GM18870 (cell line): ENCODE data around the gene TNFAIP8L2.

Experiments
- ATAC-seq: cut with Tn5 transposase; IDR thresholded peaks from one replicate; pipeline ENCODE4 v1.9.1; 2021; ENCODE audit warnings: moderate library complexity; ENCODE audit not compliant: unreplicated experiment

TNFAIP8L2 gene

DNA sequence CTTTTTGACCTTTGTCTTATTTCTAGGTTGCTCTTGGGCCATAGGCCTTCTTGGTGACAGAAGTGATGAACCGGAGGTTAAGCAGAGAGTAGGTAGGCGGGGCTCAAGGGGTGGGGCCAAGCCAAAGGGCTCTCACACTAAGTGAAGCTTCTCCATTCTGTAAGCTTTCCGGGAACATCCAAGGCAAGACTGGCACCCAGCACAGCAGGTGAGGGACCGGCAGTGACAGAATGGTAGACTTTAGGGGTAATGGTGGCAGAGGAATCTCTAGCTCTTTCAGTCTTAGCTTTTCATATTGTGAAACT, at the start of gene TNFAIP8L2:
Gene TNFAIP8L2 (plus strand): TSS at position 135 of the 305 bp plus-strand sequence. CDS start 2,049 bp downstream, outside the sequence.
- ATAC-seq = no peak

DNA sequence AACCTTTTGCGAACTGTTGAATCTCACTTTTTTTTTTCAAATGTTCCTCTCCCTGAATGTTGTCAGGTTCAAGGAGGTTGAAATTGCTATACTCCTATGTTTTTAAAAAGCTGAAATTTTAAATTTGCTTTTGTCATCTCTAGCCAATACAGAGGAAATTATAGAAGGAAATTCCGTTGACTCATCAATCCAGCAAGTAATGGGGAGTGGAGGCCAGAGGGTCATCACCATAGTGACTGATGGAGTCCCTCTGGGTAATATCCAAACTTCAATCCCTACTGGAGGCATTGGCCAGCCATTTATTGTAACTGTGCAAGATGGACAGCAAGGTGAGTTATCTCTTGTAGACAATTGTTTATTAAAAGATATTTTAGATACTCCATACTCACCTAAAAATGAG, 49.6 kb upstream of the TNFAIP8L2 start:
- ATAC-seq = no peak

DNA sequence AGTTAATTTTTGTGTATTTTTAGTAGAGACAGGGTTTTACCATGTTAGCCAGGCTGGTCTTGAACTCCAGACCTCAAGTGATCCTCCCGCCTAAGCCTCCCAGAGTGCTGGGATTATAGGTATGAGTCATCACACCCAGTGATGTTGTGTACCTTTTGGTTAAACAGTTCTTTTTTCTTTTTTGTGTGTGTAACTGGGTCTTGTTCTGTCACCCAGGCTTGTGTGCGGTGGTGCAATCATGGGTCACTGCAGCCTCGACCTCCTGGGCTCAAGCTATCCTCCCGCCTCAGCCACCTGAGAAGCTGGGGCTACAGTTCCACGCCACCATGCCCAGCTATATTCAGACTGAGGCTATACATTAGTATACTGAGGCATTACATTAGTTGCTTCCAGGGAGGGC, 48.1 kb upstream of the TNFAIP8L2 start:
- ATAC-seq = no peak

DNA sequence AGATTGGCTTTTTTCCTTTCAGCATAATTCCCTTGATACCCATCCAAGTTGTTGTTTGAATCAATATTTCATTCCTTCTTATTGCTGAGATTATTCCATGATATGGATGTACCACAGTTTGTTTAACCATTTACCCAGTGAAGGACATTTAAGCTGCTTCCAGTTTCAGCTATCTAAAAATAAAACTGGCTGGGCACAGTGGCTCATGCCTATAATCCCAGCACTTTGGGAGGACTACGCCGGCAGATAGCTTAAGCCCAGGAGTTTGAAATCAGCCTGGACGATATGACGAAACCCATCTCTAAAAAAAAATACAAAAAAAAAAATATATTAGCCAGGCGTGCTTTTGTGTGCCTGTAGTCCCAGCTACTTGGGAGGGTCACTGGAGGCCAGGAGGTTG, 42.6 kb upstream of the TNFAIP8L2 start:
- ATAC-seq = no peak

DNA sequence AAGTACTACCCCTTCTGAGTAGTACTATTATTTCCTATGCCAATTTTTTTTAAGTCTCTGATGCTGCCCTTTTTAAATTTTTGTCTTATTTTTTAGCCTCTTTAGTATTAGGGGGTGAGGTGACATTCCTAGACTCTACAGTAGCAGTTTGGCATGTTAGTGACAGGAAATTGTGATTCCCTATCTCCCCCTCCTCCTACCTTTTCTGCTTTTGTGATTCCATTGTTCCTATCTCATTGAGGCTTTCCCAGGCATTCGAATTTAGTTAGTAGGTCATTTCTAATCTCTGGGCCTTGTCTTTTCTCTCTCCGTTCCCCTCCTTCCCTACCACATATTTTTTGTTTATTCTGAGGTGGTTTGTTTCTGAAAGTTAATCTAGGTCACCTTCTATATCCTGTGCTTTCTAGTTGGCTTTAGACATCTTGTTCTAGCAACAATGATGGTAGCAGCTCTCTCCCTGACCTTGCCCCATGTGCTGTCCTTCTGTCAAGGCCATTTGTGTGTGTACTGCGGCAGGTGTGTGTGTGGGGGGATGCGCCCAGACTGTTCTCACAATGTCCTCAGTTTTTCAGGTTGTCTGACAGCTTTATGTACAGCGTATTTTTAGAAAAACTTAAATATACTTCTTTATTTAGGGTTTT, 31.6 kb upstream of the TNFAIP8L2 start:
- no peak for ATAC-seq

DNA sequence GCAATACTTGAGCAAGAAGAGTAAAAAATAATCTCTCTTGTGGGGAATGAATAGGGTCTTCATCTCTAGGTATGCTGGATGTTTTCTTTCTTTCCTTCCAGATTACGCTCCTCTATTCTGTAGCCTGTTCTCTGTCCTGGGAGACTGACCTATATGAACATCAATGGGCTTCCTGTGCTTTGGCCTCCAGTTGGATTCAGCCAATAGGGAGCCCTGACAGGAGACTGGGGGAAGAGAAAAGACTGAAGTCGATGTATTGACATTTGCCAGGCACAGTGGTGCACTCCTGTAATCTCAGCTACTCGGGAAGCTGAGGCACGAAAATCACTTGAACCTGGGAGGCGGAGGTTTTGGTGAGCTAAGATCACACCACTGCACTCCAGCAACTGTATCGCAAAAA, 27.6 kb upstream of the TNFAIP8L2 start:
- ATAC-seq = no peak

DNA sequence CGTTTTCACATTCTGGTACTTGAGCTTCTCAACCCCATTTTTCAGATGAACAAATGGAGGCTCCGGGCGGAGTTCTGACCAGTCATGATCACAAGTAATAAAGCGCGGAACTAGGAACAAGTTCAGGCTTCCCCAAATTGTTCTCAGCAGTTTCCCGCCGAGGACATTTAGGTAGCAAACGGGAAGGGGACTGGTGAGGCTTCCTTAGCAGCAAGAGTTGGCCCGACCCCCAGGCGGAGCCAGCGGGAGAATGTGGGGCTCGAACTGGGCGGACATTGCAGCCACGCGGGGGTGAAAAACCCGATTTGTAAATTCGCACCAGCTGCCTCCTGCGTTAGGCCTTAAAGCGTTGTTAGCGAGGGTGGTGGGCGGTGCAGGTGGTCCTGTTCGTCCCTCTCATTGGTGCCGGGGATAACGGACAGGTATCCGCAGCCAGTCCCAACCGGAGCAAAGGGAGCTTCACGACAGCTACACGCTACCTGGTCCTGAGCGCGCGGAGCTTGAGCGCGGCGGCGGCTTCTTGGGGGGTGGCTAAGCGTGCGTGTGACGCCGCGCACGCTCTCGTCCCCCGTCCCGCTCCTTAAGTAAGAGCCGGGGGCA, 25.4 kb upstream of the TNFAIP8L2 start:
- ATAC-seq = no peak

DNA sequence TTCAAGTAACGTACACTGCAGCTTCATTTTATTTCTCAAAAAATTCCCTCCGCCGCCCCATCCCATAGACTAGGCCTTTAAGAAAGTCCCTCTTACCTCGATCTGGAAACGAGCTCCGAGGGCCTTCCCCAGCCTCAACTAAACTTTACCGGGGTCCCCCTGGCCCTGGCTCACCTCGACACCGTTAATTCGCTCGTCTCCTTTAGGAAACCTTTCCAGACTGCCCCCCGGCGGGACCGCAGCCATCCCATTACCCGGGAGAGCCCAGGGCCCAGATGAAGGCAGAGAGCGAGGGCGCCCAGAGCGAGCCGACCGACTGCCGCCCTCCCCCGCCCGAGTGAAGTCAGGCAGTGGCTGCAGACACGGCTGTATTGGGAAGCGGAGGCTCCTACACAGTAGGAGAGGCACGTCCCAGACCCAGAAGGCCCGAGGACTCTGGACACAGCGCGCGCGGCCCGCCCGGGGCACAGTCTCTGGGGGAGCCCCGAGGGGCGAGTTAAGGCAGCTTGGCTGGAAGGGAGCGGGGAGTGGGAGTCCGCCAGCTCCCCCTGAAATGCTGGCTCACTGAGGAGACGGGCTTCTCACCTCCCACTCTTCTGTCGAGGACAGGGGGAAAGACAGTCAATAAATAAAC, 24.6 kb upstream of the TNFAIP8L2 start:
- ATAC-seq = no peak

DNA sequence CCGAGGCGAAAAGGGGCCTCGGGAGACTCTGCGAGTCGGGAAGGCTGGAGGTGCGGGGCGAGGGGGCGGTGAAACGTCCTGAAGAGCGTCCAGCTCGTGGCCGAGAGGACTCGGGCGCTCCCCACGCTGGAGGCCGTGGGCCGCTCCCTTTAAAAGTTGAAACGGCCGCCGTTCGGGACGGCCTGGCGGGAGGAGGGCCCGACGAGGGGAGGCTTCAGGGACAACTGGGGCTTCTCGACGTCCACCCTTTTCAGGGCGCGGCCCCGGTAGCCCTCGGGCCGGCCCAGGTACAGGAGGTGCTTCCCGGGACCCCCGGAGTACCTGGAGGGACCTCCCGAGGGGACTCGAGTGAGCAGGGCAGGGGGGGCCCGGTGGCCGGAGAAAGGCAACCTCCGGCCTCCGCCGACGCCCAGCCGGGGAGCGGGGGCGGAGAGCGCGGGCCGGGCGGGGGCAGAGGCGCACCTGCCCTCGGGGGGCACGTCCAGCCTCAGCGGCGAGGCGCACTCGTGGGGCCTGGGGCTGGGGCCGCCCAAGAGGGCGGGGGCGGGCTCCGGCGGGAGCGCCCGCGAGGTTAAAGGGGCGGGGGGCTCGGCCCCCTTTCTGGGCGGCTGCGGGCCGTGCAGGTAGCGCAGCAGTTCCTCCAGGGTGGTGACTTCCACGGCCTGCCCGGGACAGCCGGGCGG, 24.0 kb upstream of the TNFAIP8L2 start:
- ATAC-seq = no peak

DNA sequence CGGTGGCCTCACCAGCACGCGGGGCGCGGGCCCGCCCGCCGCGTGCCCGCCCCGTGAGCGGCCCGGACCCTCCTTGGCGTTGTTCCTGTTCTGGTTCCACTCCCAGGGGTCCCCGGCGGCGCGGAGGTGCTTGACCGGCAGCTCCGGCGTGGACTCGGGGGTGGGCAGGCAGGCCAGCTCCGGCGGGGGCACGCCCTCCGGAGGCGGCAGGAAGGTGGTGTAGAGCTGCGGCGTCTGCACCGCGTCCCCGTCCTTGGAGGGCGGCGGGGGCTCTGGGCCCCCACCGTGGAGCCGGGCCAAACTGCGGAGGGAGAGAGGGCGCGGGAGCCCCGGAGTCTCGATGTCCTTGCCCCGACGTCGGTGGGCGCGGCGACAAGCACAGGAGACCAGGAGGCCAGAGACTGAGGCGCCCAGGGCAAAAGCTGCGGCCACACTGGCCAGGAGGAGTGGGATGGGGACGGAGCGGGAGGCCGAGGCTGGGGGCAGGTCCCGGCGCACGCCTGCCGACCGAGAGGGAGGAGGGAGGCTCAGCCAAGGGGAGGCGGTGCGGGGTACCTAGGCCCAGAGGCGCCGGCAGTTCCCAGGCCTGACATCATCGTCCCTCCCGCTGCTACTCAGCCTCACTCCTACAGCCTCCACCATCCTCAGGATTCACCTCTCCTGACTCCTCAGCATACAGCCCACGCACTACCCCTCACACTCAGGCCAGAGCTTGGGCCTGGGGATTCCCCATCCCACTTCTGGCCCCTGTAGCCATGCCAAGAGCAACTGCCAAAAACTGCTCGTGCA, 23.2 kb upstream of the TNFAIP8L2 start:
- ATAC-seq = no peak

DNA sequence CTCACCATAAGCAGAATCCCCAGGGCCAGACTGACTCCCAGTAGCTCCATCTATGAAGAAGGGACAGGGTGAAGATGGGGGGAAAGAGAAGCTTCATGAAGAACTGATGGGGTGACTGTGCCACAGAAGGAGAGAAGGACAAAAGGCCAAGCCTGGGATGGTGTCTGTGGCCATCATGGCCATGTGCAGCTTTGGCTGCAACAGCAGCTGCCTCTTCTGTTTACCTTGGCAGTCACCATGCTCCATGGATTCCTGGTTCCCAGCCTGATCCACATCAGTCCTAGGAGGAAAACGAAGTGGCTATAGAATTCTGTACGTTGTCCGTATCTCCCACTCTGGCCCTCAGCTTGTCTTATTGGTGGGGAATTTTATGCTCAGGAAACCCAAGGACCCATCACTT, 22.1 kb upstream of the TNFAIP8L2 start:
- ATAC-seq = no peak

DNA sequence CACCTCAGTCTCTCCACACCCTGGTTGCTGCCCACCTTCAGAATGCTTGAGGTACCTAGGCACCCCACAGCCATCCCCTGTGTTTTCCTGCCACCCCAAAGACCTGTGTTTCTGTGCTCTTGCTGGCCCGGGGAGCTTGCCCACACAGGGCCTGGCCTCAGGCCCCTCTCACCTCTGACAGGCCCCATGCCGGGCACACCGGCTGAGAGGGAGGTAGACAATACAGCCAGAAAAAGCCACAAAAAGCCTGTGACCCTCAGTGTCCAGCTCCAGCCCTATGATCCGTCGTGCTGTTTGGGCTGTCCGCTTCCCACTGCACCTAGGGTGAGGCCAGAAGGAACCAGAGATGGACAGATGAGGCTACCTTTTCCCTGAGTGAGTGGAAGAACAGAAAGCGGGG, 21.5 kb upstream of the TNFAIP8L2 start:
- no peak for ATAC-seq

DNA sequence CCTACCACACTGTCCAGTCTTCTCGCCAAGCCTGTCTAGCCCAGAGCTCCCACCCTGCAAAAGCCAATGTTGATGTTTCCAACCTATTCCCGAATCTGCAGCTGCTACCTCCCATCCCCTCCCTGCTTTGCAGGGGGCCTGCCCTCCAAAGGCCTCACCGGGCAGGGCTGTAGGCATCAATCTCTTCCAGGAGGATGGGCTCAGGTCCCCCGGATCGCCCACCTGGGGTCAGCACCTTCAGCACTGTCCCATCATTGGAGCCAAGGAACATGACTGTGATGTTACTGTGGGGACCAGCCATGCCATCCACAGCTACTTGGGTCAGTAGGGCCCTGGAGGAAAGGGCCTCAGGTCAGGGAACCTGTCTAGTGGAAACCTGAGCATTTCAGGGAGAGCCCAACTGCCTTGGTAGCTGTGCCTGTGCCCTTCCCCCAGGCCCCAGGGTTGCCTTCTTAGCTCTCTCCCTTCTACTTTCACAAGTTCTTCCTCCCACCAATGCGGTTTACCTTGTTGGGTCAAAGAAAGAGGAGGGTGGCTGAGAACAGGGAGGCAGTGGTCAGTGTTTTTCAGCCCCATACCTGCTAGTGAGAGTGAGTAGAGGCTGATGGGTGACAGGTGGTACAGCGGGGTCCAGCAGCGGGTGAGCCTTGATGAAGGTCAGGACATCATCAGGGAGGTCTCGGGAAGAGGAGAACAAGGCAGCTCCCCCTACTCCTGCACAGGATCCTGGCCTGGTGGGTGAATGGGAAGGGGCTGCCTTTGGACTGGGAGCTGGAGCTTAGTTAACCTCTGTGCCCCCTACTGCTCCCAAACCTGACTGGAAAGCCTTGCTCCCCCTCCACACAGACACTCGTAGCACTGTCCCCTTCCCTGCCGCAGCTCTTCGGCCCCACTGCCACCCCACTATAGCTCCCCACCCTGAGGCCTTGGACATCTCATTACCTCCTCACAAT, 20.7 kb upstream of the TNFAIP8L2 start:
- no peak for ATAC-seq

DNA sequence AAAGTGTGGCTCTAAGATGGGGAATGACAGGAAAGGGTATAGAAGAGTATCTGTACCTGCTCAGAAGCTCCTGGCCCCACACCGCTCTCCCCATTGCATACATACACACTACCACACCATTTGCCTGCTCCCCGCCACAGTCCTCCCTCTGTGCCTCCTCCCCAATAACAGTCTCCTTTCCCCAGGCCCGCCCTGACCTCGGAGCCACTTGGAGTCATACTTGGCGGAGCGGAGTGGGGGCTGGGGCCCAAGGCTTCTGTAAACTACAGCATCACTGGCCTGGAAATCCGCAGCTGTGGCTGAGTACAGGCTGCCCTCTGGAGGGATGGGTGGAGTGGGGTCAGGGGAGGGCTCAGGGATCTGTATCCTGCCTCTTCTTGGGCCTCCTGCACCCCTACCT, 18.7 kb upstream of the TNFAIP8L2 start:
- ATAC-seq = no peak

DNA sequence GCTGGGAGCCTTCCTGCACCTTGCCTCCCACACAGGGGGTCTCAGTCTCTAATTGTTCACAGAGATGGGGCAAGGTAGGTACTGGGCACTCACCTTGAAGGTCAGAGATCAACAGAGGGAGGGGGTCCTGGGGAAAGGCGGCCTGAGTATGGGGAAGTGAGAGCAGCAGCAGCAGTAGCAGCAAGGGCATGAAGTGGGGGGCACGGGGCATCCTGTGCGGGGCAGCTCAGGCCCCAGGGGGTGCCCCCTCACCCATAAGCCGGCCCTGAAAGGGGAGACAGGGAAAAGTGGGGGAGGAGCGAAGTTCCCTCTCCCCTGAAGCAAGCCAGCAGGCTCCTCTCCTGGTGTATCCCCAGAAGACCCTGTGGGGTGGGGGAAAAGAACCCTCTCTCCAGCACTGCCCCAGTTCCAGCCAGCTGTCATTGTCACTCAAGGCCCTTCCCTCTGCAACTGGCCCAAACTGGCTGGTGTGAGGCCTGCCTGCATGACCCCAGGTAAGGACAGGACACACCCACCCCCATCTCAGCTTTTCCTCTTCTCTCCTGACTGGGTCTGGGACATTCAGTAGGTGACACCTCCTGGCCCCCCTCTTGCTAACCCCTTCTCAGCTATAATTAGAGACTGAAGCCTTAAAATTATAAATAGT, 13.9 kb upstream of the TNFAIP8L2 start:
- no peak for ATAC-seq

DNA sequence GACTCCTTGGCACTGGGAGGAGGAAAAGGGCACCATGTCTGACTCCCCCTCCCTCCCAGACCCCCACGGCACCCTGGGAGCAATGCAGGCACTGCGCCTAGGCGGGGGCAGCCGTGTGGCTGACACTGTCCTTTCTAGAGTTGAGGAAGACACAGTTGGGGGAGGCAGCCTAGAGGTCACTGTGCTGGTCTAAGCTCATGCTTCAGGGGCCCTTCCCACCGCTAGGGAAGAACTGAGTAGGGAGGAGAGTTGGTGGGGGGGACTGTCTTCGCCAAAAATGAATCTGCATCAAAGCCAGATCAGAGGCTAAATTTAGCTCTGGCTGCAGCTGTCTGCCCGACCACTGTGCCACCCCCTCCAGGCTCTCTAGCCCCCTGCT, 13.4 kb upstream of the TNFAIP8L2 start:
- ATAC-seq = no peak

DNA sequence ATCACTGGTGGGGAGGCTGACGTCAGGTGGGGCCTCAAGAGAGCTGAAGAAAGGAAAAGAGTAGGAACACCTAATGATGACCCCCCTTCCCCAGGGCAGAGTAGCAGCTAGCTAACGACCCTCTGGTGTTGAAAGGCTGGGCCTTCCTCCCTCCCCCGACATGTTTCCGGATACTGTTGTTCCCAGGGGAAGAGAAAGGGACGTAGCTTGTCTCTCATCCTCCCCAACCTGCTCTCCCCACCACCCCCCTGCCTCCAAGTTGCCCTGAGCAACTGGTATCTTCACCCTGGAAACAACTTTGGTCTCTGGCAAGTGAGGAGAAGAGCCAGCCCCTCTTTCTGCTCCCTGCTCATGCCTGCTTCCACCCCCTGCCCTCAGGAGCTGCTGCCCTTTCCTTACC, 12.5 kb upstream of the TNFAIP8L2 start:
- no peak for ATAC-seq

DNA sequence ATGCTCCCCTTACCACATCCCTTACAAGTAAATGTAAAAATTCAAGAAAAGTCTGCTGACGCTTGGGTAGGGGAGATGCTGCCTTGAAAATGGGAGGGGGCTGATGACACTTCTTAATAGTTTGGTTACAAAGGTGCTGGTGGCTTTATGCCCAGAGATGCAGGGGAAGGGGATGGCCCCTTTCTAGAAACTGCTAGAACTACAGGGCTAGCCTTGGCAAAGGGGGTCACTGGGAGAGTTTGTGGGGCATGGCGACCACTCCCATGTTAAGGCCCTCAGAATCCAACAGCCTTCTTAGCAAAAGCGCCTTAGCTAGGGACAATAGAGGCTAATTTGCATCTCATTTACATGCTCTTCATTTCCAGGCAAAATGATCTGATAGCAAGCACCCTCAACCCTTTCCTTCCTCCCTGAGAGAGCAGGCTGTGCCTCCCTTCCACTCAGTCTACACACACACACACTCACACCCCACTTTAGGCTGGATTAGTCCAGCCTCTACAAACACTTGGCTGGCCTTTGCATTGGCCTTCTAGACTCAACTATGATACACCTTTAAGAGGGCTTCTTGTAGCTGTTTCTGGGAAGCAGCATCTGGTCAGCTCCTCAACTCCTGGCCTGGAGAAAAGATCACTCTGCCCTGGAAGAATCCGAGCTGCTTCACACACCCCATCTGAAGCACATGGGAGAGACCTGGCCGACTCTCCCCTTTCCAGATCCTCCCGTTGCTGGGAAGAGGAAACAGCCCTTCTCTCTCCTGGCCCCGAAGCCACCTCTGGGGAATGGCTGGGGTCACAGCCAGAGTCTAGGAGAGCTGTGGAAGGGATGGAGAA, 11.8 kb upstream of the TNFAIP8L2 start:
- ATAC-seq = no peak
